K562 (cell line): ENCODE measurements around the gene NAV2. TPM values are rescaled to one million over a fixed set of nuclear protein-coding genes. Genes with fewer than 3 reads are reported as not detected.

Source experiments
- ATAC-seq: fragments of 200-7000 bp; cut with Tn5 transposase; 3 replicates; pipeline ENCODE4 v1.9.1; 2020; ENCODE audit warnings: moderate library complexity
- BruUV-seq: library from RNA; stranded (reverse); fragments of 400-500 nt; replicated peaks from 2 replicates; lab custom pipeline; 2021; lab: Mats Ljungman, UMichigan
- CTCF ChIA-PET: fragments of 300-600 bp; formaldehyde crosslinking; extraction: SDS; loops from one replicate; lab custom pipeline; 2021; ENCODE audit warnings: low intra/inter-chr PET ratio; lab: Yijun Ruan, JAX
- POLR2A ChIA-PET: fragments of 300-600, 350-650 bp; sonication (Branson Sonifier 250); formaldehyde crosslinking; extraction: SDS; loops from one replicate; lab custom pipeline; 2021; ENCODE audit warnings: antibody characterized with exemption, inconsistent platforms; lab: Yijun Ruan, JAX
- DNase-seq, 4 experiments: peaks; one replicate each; pipeline versions ENCODE4 v3.0.0 to v3.0.0-alpha.2; 2011 to 2018; ENCODE audit warnings: low spot score in 3 of 4, mixed read lengths in 3 of 4; ENCODE audit errors: extremely low read depth in 1 of 4
- FAIRE-seq: peaks from 2 replicates; lab custom pipeline; 2011; peaks lifted over from hg19 to GRCh38; lab: Jason Lieb, UNC
- H2AFZ ChIP-seq: 2 replicates; pipeline ENCODE4 v1.6.0; 2011; ENCODE audit warnings: low read depth, low read length, control low read depth, inconsistent platforms
- H3K27ac ChIP-seq: fragments of 200-600 bp; 3 replicates; pipeline ENCODE4 v1.8.0; 2011; ENCODE audit warnings: low read depth, mild to moderate bottlenecking, control low read depth, inconsistent platforms, low read length, moderate library complexity, mixed read lengths; ENCODE audit errors: extremely low read depth
- H3K27me3 ChIP-seq, 2 experiments: fragments of 300-600 bp in 1 of 2; 2 replicates in 1 of 2; 3 replicates in 1 of 2; pipeline versions ENCODE4 v1.6.0 to v1.8.0; 2011; ENCODE audit warnings: inconsistent platforms in 2 of 2, low read length in 2 of 2, mild to moderate bottlenecking in 1 of 2, mixed read lengths in 1 of 2, moderate library complexity in 1 of 2; ENCODE audit not compliant: control insufficient read depth in 2 of 2, insufficient read depth in 2 of 2
- H3K36me3 ChIP-seq: fragments of 300-600 bp; 3 replicates; pipeline ENCODE4 v1.8.0; 2011; ENCODE audit warnings: mild to moderate bottlenecking, low read length, inconsistent platforms; ENCODE audit not compliant: control insufficient read depth, insufficient read depth
- H3K4me1 ChIP-seq, 2 experiments: fragments of 200-600 bp in 1 of 2; replicated peaks in 1 of 2; 2 replicates in 1 of 2; 3 replicates in 1 of 2; pipeline versions ENCODE4 v1.5.1 to v1.8.0; 2011; ENCODE audit warnings: inconsistent platforms in 2 of 2, low read length in 2 of 2, mild to moderate bottlenecking in 1 of 2, mixed read lengths in 1 of 2, moderate library complexity in 1 of 2; ENCODE audit not compliant: control insufficient read depth in 2 of 2, insufficient read depth in 2 of 2
- H3K4me2 ChIP-seq: 2 replicates; pipeline ENCODE4 v1.6.1; 2011; ENCODE audit warnings: low read length, control low read depth, inconsistent platforms, mixed read lengths; ENCODE audit not compliant: insufficient read depth
- H3K4me3 ChIP-seq: fragments of 200-600 bp; sonication (generic), shearing (Covaris generic); 2 replicates; pipeline ENCODE4 v1.5.1; 2016; ENCODE audit warnings: control low read depth, inconsistent platforms
- H3K79me2 ChIP-seq: fragments of 200-600 bp; 3 replicates; pipeline ENCODE4 v1.8.0; 2011; ENCODE audit warnings: low read length, inconsistent platforms; ENCODE audit not compliant: control insufficient read depth, insufficient read depth
- H3K9ac ChIP-seq, 2 experiments: 2 replicates each; pipeline versions ENCODE4 v1.6.0 to v1.6.1; 2011; ENCODE audit warnings: low read depth in 2 of 2, low read length in 2 of 2, control low read depth in 1 of 2, inconsistent platforms in 1 of 2, mild to moderate bottlenecking in 1 of 2, mixed read lengths in 1 of 2; ENCODE audit not compliant: insufficient read depth in 1 of 2
- H3K9me1 ChIP-seq: one replicate; pipeline ENCODE4 v1.6.0; 2011; ENCODE audit warnings: inconsistent platforms, mild to moderate bottlenecking, low read length, moderate library complexity; ENCODE audit not compliant: control insufficient read depth, insufficient read depth
- H3K9me3 ChIP-seq: replicated peaks from 2 replicates; pipeline ENCODE4 v1.5.1; 2011; ENCODE audit warnings: low read depth, low read length, inconsistent platforms; ENCODE audit not compliant: control insufficient read depth, insufficient read depth
- H4K20me1 ChIP-seq: replicated peaks from 2 replicates; pipeline ENCODE4 v1.6.1; 2011; ENCODE audit warnings: low read length, inconsistent platforms, mixed read lengths; ENCODE audit not compliant: control insufficient read depth, insufficient read depth
- CBX3 ChIP-seq, 2 experiments: IDR thresholded peaks; 1 replicate in 1 of 2; 2 replicates in 1 of 2; pipeline ENCODE4 v1.6.1; 2012; ENCODE audit warnings: inconsistent platforms in 2 of 2, low read length in 2 of 2, borderline replicate concordance in 1 of 2, control low read depth in 1 of 2
- CREB3L1 ChIP-seq: fragments of 450-650 bp; IDR thresholded peaks from 2 replicates; pipeline ENCODE4 v1.6.1; 2014; ENCODE audit warnings: low read depth, mild to moderate bottlenecking, moderate library complexity, borderline replicate concordance
- CXXC5 ChIP-seq: fragments of 250-450 bp; sonication (Bioruptor Pico); IDR thresholded peaks from 2 replicates; pipeline ENCODE4 v1.8.0; 2022; ENCODE audit warnings: inconsistent platforms, mild to moderate bottlenecking, moderate library complexity
- E2F1 ChIP-seq: sonication (generic); formaldehyde crosslinking; IDR thresholded peaks from 2 replicates; pipeline ENCODE4 v1.8.1; 2023; ENCODE audit warnings: mild to moderate bottlenecking, missing genetic modification reagents, moderate library complexity
- KDM4B ChIP-seq, 2 experiments: fragments of 450-650 bp in 1 of 2; sonication (generic) in 1 of 2; IDR thresholded peaks; 2 replicates each; pipeline ENCODE4 v1.6.1; 2016 to 2017; ENCODE audit warnings: borderline replicate concordance in 2 of 2, antibody characterized with exemption in 1 of 2, low read depth in 1 of 2, mild to moderate bottlenecking in 1 of 2
- NFE2 ChIP-seq: IDR thresholded peaks from 2 replicates; pipeline ENCODE4 v1.6.1; 2014; ENCODE audit warnings: antibody characterized with exemption, low read depth
- SP1 ChIP-seq: sonication (generic); formaldehyde crosslinking; IDR thresholded peaks from 2 replicates; pipeline ENCODE4 v1.8.1; 2022; ENCODE audit warnings: mild to moderate bottlenecking, missing genetic modification reagents
- SRF ChIP-seq, 2 experiments: fragments of 250-450, 450-650 bp in 1 of 2; sonication (Bioruptor Pico) in 1 of 2; sonication (generic) in 1 of 2; formaldehyde crosslinking; IDR thresholded peaks; 2 replicates each; pipeline versions ENCODE4 v1.5.0 to v1.5.1; 2020 to 2022; ENCODE audit warnings: mild to moderate bottlenecking in 1 of 2, missing genetic modification reagents in 1 of 2
- TAL1 ChIP-seq: fragments of 450-650 bp; IDR thresholded peaks from 2 replicates; pipeline ENCODE4 v1.6.1; 2016; ENCODE audit warnings: mild to moderate bottlenecking
- TOE1 ChIP-seq, 2 experiments: fragments of 450-650 bp in 1 of 2; sonication (generic) in 1 of 2; formaldehyde crosslinking in 1 of 2; IDR thresholded peaks; 2 replicates each; pipeline versions ENCODE4 v1.7.1 to v1.8.0; 2016 to 2022; ENCODE audit warnings: borderline replicate concordance in 2 of 2, mild to moderate bottlenecking in 2 of 2, antibody characterized with exemption in 1 of 2, inconsistent platforms in 1 of 2, low read depth in 1 of 2, missing genetic modification reagents in 1 of 2, moderate library complexity in 1 of 2
- VEZF1 ChIP-seq: fragments of 200-800 bp; sonication (Bioruptor generic); IDR thresholded peaks from 2 replicates; pipeline ENCODE4 v1.6.1; 2017; ENCODE audit warnings: missing genetic modification characterization, missing compliant biosample characterization
- ZBED1 ChIP-seq: IDR thresholded peaks from 2 replicates; pipeline ENCODE4 v1.6.1; 2014
- ZFX ChIP-seq: sonication (generic); formaldehyde crosslinking; IDR thresholded peaks from 2 replicates; pipeline ENCODE4 v1.8.0; 2022; ENCODE audit warnings: mild to moderate bottlenecking, missing genetic modification reagents, moderate library complexity
- ZNF212 ChIP-seq: fragments of 450-650 bp; formaldehyde crosslinking; IDR thresholded peaks from 2 replicates; pipeline ENCODE4 v1.4.0; 2020; ENCODE audit warnings: mild to moderate bottlenecking
- ZNF280B ChIP-seq: fragments of 250-450 bp; sonication (Bioruptor Pico); IDR thresholded peaks from 2 replicates; pipeline ENCODE4 v1.5.1; 2021; ENCODE audit warnings: mild to moderate bottlenecking
- ZNF561 ChIP-seq: fragments of 450-650 bp; formaldehyde crosslinking; conservative IDR thresholded peaks from 2 replicates; pipeline ENCODE4 v1.4.0; 2020; ENCODE audit warnings: mild to moderate bottlenecking, moderate library complexity
- ZNF778 ChIP-seq: fragments of 450-650 bp; formaldehyde crosslinking; IDR thresholded peaks from 2 replicates; pipeline ENCODE4 v1.4.0; 2020; ENCODE audit warnings: mild to moderate bottlenecking, moderate library complexity
- WGBS: fragments of 100-300 bp; shearing (Covaris generic); methylation state at CpG from one replicate; pipeline ENCODE4 v1.1.6; 2016; ENCODE audit warnings: low coverage, mixed read lengths; ENCODE audit not compliant: insufficient coverage; ENCODE audit errors: missing lambda C conversion rate; 5-methylcytosine and 5-hydroxymethylcytosine counted together
- in situ Hi-C: fragments of 300-500 bp; cut with MboI; formaldehyde crosslinking; loops from 4 replicates; pipeline ENCODE4 v1.15.0; 2018; ENCODE audit warnings: inconsistent platforms, mixed read lengths
- intact Hi-C: fragments of 100-400 bp; cut with micrococcal nuclease; formaldehyde crosslinking; loops from 2 replicates; pipeline ENCODE4 v1.14.2; 2022
- polyA plus RNA-seq, 8 experiments: library from polyadenylated mRNA; depleted of rRNA in 4 of 8; stranded (reverse) in 5 of 8; unstranded in 3 of 8; fragments of >200 nt; fragmentation: Nextera tagmentation in 2 of 8; fragmentation: Illumina TruSeq in 1 of 8; extraction: Ambion mirVana in 2 of 8; extraction: Trizol in 1 of 8; gene quantifications; 2 replicates each; pipeline versions ENCODE4 v1.2.1 to v1.2.3, GENCODE V29; 2011 to 2014; ENCODE audit warnings: inconsistent platforms in 1 of 8, missing spikeins in 1 of 8
- total RNA-seq, 7 experiments: library from RNA; depleted of rRNA in 6 of 7; stranded (reverse); fragments of >200 nt in 6 of 7; fragmentation: Illumina TruSeq in 2 of 7; extraction: Trizol in 2 of 7; gene quantifications; 2 replicates each; pipeline versions ENCODE4 v1.2.1 to v1.2.3, GENCODE V29; 2011 to 2021; ENCODE audit warnings: low replicate concordance in 1 of 7

The NAV2 gene
- total and polyA plus RNA-seq, 9 of the 15 experiments (the other 6 are each of a cell fraction or from before 2014, with no cell fraction given) = 0.03 to 0.35 (median 0.05) TPM

- no peak for TF ChIP-seq E2F1
- TF ChIP-seq TOE1 (IDR thresholded peaks at IDR 0.05; ENCODE audit: borderline replicate concordance) = no peak
- no peak for TF ChIP-seq TOE1 (CRISPR knock-in tag; IDR thresholded peaks at IDR 0.05; ENCODE audit: borderline replicate concordance, low read depth)
- no peak for TF ChIP-seq ZBED1
- no peak for TF ChIP-seq ZNF561 (CRISPR knock-in tag)
- no peak for TF ChIP-seq SP1
- TF ChIP-seq ZNF280B = no peak
Observed at GRCh38 chr11:19792510-19792909, 79.9 kb downstream of the NAV2 start (continued).

- 0% methylated on average over 3 of the region's 3 CpGs for WGBS
- CTCF ChIA-PET = no interaction called here
- in situ Hi-C loops = no loop called here
- Histone ChIP-seq H4K20me1 (no peaks in the 10 kb centered on the region), H3K27me3 (peaks cover 5 to 16% of the 10 kb centered on the region in 2 experiments; a peak in 3 of 5 replicates), H3K79me2 (no peaks in the 10 kb centered on the region), H2AFZ (no peak overlapping the region), H3K9me1 (no peaks in the 10 kb centered on the region), H3K9ac (no peak overlapping the region), H3K4me3 (no peak overlapping the region), H3K4me2 (no peak overlapping the region), H3K27ac (no peak overlapping the region), H3K36me3 (no peaks in the 10 kb centered on the region), H3K9me3 (no peaks in the 10 kb centered on the region), H3K4me1 (no peaks in the 10 kb centered on the region)
- ATAC-seq (no peak), FAIRE-seq (no peak), DNase-seq (no peak)
- intact Hi-C loops = no loop called here
- no TSS peak for BruUV-seq
- POLR2A ChIA-PET = no interaction called here
- TF ChIP-seq ZNF212 (CRISPR knock-in tag) (no peak), VEZF1 (no peak), ZFX (no peak), CBX3 (IDR thresholded peaks at IDR 0.05; ENCODE audit: borderline replicate concordance in 1 of 2, low read length in 2 of 2) (no peak), SRF (CRISPR knock-in tag; IDR thresholded peaks at IDR 0.05) (no peak), CXXC5 (no peak), TAL1 (no peak), NFE2 (no peak), CREB3L1 (no peak), ZNF778 (CRISPR knock-in tag) (no peak), KDM4B (IDR thresholded peaks at IDR 0.05; ENCODE audit: borderline replicate concordance in 2 of 2, low read depth in 1 of 2) (no peak)
Observed at GRCh38 chr11:19793326-19793725, 80.7 kb downstream of the NAV2 start.
